Endodermal cell (in vitro differentiated cells): Measurements from ENCODE around the gene CHD6. TPM values are rescaled to one million over a fixed set of nuclear protein-coding genes. Genes with fewer than 3 reads are reported as not detected.
A peak's percentile ranks its signal among the peaks of the same experiment; 100 is the strongest.

ENCODE experiments used
- DNase-seq: peaks from one replicate; pipeline ENCODE4 v3.0.0-alpha.2; 2017
- H3K27ac ChIP-seq: 2 replicates; pipeline ENCODE4 v1.5.1; 2013; ENCODE audit warnings: mild to moderate bottlenecking, low read depth, low read length, moderate library complexity
- H3K27me3 ChIP-seq: 2 replicates; pipeline ENCODE4 v1.6.1; 2013; ENCODE audit warnings: mild to moderate bottlenecking, low read length, moderate library complexity; ENCODE audit not compliant: insufficient read depth, control insufficient read depth, poor library complexity, severe bottlenecking
- H3K36me3 ChIP-seq: 2 replicates; pipeline ENCODE4 v1.7.0; 2013; ENCODE audit warnings: mild to moderate bottlenecking, low read length, moderate library complexity; ENCODE audit not compliant: control insufficient read depth, insufficient read depth
- H3K4me1 ChIP-seq: one replicate; pipeline ENCODE4 v1.7.0; 2013; ENCODE audit warnings: low read length; ENCODE audit not compliant: control insufficient read depth, insufficient read depth
- H3K4me3 ChIP-seq: 2 replicates; pipeline ENCODE4 v1.5.1; 2013; ENCODE audit warnings: mild to moderate bottlenecking, low read length, moderate library complexity
- H3K9ac ChIP-seq: 2 replicates; pipeline ENCODE4 v1.6.1; 2013; ENCODE audit warnings: mild to moderate bottlenecking, low read length, moderate library complexity; ENCODE audit not compliant: poor library complexity, severe bottlenecking; ENCODE audit errors: extremely low read depth
- H3K9me3 ChIP-seq: 2 replicates; pipeline ENCODE4 v1.6.1; 2013; ENCODE audit warnings: mild to moderate bottlenecking, low read length, moderate library complexity; ENCODE audit not compliant: control insufficient read depth
- H3K27ac Mint-ChIP-seq: 2 replicates; pipeline ENCODE4 v1.8.0; 2020; ENCODE audit warnings: mixed read lengths
- H3K27me3 Mint-ChIP-seq: 2 replicates; pipeline ENCODE4 v1.8.0; 2021; ENCODE audit warnings: mild to moderate bottlenecking, mixed read lengths; ENCODE audit not compliant: insufficient read depth
- H3K36me3 Mint-ChIP-seq: 2 replicates; pipeline ENCODE4 v1.8.0; 2020; ENCODE audit warnings: low read depth, mixed read lengths
- H3K4me1 Mint-ChIP-seq: 2 replicates; pipeline ENCODE4 v1.8.0; 2020; ENCODE audit warnings: mixed read lengths
- H3K4me3 Mint-ChIP-seq: 2 replicates; pipeline ENCODE4 v1.8.0; 2020; ENCODE audit warnings: mild to moderate bottlenecking, moderate library complexity, mixed read lengths
- H3K9me3 Mint-ChIP-seq: 2 replicates; pipeline ENCODE4 v1.8.0; 2020; ENCODE audit warnings: mild to moderate bottlenecking, mixed read lengths
- WGBS, 2 experiments: methylation state at CpG; one replicate each; pipeline versions ENCODE4 v1.1.5 to v1.1.7; 2013; ENCODE audit warnings: missing lambda C conversion rate in 2 of 2, mixed read lengths in 1 of 2; ENCODE audit not compliant: insufficient coverage in 1 of 2, insufficient read length in 1 of 2; 5-methylcytosine and 5-hydroxymethylcytosine counted together
- total RNA-seq, 2 donors: library from RNA; stranded (reverse); fragmentation: NEBNext Ultra II Directional in 1 of 2; extraction: Animal tissue kit (Norgen Biotek cat#: 25700) in 1 of 2; gene quantifications; 2 replicates in 1 of 2; 3 replicates in 1 of 2; pipeline ENCODE4 v1.2.1, GENCODE V29; 2021
- TF ChIP-seq, protein P1 (sequence below): fragments of 200-600 bp; sonication (generic); conservative IDR thresholded peaks from 2 replicates; pipeline ENCODE4 v1.5.0; 2021; ENCODE audit warnings: antibody characterized with exemption, mild to moderate bottlenecking

CHD6 gene
- total RNA-seq, 2 donors from 2014 or later, result 82.5 to 107 TPM

DNA sequence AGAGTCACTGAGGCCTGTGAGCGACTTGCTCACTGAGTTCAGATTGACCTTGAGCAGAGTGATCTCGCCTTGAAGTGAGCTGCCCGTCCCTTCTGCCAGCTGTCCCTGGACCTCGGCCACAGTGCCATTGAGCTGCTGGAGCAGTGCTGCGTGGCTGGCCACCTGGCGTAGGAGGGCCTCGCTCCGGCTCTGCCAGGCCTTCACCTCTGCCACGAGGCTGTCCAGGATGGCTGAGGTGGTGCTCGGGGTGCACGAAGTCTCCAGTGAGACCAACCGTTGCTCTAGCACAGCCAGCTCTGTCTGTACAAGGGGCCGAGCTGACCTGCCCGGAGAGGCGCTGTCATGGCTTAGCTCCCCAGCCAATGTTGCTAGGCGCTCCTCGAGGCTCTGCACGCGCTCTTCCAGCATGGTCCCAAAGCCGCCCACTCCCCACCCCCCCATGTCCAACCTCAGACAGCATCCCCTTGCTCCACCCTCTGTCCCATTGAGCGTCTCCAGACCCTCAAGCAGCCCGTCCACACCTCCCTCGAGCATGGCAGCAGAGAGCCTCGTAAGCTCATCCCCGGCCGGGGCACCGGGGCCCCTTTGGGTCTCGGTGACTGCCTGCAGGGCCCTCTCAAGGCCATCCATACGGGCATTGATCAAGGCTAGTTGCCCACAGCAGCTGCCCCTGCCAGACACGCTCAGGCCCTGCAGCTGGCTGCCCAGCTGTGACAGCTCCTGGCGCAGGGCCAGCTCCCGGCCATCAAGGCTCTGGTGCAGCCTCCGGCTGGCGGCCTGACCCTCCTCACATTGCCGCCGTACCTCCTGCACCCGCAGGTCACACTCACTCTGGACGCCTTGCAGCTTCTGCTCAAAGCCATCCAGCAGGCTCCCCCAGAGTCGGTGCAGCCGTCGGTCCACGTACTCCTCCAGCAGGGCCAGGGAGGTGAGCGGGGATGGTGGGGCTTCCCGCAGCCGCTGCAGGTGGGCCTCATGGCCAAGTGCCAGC, 256.1 kb downstream of the CHD6 start:
- 91 to 92% methylated on average over 17 to 45 of the region's 45 CpGs for WGBS, 2 experiments
- H3K4me3 ChIP-seq, result no peak overlapping the region
- Mint-ChIP-seq H3K4me1 (peaks cover 1% of the 10 kb centered on the region), H3K9me3 (no peaks in the 10 kb centered on the region), H3K27me3 (peaks cover 21% of the 10 kb centered on the region), H3K27ac (no peak overlapping the region), H3K4me3 (no peak overlapping the region), H3K36me3 (no peaks in the 10 kb centered on the region)
- H3K4me1 ChIP-seq, result no peaks in the 10 kb centered on the region
- H3K9me3 ChIP-seq, result no peaks in the 10 kb centered on the region
- peaks cover 28% of the 10 kb centered on the region for H3K27me3 ChIP-seq
- no peaks in the 10 kb centered on the region for H3K36me3 ChIP-seq
- no peak overlapping the region for H3K9ac ChIP-seq
- TF ChIP-seq, protein P1, sequence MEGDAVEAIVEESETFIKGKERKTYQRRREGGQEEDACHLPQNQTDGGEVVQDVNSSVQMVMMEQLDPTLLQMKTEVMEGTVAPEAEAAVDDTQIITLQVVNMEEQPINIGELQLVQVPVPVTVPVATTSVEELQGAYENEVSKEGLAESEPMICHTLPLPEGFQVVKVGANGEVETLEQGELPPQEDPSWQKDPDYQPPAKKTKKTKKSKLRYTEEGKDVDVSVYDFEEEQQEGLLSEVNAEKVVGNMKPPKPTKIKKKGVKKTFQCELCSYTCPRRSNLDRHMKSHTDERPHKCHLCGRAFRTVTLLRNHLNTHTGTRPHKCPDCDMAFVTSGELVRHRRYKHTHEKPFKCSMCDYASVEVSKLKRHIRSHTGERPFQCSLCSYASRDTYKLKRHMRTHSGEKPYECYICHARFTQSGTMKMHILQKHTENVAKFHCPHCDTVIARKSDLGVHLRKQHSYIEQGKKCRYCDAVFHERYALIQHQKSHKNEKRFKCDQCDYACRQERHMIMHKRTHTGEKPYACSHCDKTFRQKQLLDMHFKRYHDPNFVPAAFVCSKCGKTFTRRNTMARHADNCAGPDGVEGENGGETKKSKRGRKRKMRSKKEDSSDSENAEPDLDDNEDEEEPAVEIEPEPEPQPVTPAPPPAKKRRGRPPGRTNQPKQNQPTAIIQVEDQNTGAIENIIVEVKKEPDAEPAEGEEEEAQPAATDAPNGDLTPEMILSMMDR, result no peak
- no peak for DNase-seq
- H3K27ac ChIP-seq, result no peak overlapping the region

DNA sequence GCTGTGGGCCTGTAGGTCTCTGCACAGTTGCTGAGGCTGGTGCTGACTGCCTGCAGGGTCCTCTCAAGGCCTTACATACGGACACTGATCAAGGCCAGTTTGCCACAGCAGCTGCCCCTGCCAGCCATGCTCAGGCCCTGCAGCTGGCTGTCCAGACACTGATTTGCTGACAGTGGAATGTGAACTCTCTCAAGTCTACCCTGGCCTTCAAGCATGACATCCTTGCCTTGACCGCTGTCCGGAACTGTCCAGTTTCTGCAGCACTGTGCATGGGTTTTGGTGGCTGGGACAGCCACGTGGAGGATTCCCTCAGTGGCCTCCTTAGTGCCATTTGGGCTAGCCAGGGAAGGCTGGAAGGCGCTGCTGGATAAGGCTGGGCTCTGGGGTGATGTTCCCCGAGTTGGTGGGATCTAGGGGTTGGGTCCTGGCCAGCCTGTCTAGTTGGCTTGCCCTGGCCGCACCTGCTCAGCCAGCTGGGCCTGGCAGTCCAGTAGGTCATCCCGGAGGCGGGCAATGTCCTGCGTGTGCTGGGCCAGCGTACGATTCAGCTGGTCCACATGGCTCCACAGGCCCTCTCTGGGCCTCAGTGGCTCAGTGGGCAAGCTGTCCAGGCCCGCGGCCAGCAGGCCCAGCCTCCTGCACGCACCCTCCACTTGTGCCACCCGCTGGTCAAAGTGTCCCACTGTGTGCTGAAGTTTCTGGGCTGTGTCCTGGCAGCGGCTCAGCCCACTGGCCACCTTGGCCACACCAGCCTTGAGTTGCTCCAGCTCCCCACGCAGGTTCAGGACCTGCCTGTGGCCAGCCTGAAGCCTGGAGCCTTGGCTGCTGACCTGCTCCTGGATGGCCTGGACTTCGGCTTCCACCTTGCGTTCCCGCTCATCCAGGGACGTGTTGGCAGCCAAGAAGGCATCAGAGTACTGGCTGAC, 257.1 kb downstream of the CHD6 start:
- 92 to 93% methylated on average over 18 to 22 of the region's 22 CpGs for WGBS, 2 experiments
- no peaks in the 10 kb centered on the region for H3K9me3 Mint-ChIP-seq
- Histone ChIP-seq H3K4me1 (no peaks in the 10 kb centered on the region), H3K4me3 (no peak overlapping the region), H3K36me3 (no peaks in the 10 kb centered on the region), H3K27me3 (peaks cover 23% of the 10 kb centered on the region), H3K27ac (no peak overlapping the region), H3K9ac (no peak overlapping the region), H3K9me3 (no peaks in the 10 kb centered on the region)
- no peak overlapping the region for H3K27ac Mint-ChIP-seq
- H3K4me3 Mint-ChIP-seq, result no peak overlapping the region
- no peaks in the 10 kb centered on the region for H3K36me3 Mint-ChIP-seq
- peak; percentile 40 for DNase-seq
- peaks cover 19% of the 10 kb centered on the region for H3K27me3 Mint-ChIP-seq
- TF ChIP-seq, protein P1, result no peak
- H3K4me1 Mint-ChIP-seq, result no peaks in the 10 kb centered on the region

DNA sequence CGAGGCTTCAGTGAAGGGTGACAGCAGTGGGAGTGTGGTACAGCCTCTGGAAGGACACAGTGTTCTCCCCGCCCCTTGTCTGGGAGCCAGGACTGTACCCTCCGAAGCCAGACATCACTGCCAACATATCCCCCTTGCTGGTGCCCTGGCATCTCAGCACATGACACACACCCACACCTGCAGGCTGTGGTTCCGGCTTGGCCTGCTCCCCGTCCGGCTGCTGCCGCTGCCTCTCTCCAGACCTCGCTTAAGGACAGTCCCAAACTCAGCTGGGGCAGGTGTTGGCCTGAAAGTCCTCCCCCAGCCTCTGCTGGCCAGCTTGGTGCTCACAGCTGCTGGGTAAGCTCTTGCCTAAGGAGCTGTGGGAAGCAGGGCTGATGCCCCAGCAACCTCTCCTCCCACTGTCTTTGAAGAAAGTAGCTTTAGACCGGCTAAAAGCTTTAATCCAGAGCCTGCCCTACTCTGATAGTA, 258.6 kb downstream of the CHD6 start:
- WGBS, 2 experiments, result 93% methylated on average over 3 to 9 of the region's 9 CpGs
- Histone ChIP-seq H3K4me3 (no peak overlapping the region), H3K9ac (no peak overlapping the region), H3K27ac (no peak overlapping the region), H3K36me3 (no peaks in the 10 kb centered on the region), H3K27me3 (peaks cover 8% of the 10 kb centered on the region), H3K4me1 (no peaks in the 10 kb centered on the region), H3K9me3 (no peaks in the 10 kb centered on the region)
- no peak overlapping the region for H3K27ac Mint-ChIP-seq
- TF ChIP-seq, protein P1, result no peak
- H3K27me3 Mint-ChIP-seq, result peaks cover 4% of the 10 kb centered on the region
- peaks cover 6% of the 10 kb centered on the region for H3K36me3 Mint-ChIP-seq
- no peak overlapping the region for H3K4me3 Mint-ChIP-seq
- DNase-seq, result no peak
- no peaks in the 10 kb centered on the region for H3K9me3 Mint-ChIP-seq
- no peaks in the 10 kb centered on the region for H3K4me1 Mint-ChIP-seq
